ENCODE data around the gene PPP6R3.

The PPP6R3 gene

DNA sequence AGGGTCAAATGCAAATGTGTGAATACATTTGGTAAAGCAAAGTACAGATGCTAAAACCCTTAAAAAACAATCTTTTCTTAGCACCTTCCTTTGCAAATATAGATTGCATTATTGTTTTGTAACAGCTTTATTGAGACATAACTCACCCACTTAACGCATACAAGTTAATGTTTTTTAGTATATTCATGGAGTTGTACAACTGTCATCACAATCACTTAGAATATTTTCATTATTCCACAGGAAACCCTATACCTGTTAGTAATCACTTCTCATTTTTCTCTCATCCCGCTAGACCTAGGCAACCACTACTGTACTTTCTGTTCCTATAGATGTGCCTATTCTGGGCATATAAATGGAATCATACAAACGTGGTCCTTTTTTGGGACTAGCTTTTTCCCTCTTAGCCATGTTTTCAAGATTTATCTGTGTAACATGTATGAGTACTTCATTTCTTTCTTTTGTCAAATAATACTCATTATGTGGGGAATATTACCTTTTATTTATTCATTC is 34.7 kb downstream of the PPP6R3 start:
- DNase-seq, result no peak

- DNase-seq, result no peak
Measured at GRCh38 chr11:68495872-68496271, 35.3 kb downstream of the PPP6R3 start.

DNA sequence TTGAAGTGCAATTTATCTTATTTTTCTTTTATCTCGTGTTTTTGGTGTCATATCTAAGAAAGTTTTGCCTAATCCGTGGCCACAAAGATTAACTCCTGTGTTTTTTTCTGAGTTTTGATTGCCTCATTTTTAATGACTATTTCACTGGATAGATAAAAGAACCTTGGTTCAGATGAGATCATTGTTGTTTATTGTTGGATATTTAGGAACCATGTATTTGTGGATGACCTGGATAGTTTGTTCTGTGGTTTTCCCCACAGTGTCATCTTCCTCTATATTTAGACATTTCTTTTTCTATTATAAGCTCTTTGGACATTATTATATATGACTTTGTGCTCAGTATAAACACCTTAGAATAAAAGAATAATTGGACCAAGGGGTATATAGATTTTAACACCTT is 37.2 kb downstream of the PPP6R3 start:
- DNase-seq, result no peak

GRCh38 chr11:68498321-68498720 is 37.8 kb downstream of the PPP6R3 start:
- DNase-seq, result no peak

- no peak for DNase-seq
Measured at GRCh38 chr11:68498903-68499883, 38.6 kb downstream of the PPP6R3 start.

DNA sequence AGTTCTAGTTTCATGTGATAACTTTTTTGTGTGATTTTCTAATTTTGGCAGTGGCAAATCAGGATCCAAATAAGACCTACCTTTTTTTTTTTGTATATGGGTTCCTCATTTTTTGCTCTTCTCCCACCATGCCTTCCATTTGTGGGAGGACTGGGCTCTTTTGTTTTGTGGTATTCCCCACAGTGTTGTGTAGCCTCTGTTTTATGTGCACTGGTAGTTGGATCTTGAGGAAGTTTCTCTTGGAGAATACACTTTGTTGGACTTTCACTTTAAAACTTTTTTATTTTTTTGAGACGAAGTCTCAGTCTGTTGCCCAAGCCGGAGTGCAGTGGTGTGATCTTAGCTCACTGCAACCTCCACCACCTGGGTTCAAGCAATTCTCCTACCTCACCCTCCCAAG is 39.7 kb downstream of the PPP6R3 start:
- DNase-seq, result no peak

DNA sequence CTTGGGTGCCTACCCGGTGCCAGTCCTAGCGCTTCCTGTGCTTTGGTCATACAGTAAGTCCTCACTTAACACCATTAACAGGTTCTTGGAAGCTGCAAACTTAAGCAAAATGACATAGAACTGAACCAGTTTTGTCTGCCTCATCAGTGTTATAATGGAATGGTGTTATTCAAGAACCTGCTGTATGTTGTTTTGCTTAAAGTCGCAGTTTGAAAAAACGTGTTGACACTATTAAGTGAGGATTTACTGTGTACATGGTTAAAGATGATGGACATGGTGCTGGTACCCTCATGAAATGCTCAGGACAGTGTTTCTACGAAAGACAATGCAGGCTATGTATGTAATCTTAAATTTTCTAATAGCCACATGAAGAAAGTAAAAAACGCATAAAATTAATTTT is 41.3 kb downstream of the PPP6R3 start:
- DNase-seq, result no peak

- no peak for DNase-seq
Measured at GRCh38 chr11:68503251-68503687, 42.7 kb downstream of the PPP6R3 start.

DNA sequence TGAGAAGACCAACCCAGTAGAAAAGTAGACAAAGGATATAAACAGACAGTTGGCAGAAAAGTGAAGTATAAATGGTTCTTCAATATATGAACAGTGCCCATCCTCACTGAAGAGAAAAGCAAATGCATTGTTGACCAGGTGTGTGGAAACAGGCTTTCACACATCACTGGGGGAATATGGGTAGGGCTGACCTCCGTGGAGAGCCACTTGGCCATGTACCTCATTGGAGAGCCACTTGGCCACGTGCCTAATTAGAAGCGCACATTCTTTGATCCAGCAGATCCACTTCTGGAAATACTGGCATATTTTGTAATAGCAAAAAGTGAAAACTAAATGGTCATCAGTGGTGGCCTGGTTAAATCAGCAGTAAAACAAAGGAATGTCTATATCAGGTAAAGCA is 43.2 kb downstream of the PPP6R3 start:
- DNase-seq, result no peak

- DNase-seq, result no peak
Measured at GRCh38 chr11:68504432-68505066, 44.0 kb downstream of the PPP6R3 start.

DNA sequence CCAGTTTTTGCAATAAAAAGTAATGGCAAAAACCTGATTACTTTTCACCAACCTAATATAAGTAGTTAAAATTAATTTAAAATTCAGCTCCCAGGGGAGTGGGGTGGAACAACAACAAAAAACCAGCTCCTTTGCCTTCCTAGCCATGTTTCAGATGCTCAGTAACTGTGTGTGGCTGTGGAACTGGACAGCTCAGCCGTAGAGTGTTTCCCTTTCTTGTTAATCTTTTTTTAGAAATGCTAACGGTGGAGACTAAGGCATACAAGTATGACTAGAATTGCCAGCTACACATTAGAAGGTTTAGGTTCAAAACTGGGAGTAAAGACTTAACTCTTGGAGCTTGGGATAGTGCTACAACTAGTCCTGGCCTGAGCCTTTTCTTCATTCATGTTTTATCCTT is 45.0 kb downstream of the PPP6R3 start:
- no peak for DNase-seq

DNA sequence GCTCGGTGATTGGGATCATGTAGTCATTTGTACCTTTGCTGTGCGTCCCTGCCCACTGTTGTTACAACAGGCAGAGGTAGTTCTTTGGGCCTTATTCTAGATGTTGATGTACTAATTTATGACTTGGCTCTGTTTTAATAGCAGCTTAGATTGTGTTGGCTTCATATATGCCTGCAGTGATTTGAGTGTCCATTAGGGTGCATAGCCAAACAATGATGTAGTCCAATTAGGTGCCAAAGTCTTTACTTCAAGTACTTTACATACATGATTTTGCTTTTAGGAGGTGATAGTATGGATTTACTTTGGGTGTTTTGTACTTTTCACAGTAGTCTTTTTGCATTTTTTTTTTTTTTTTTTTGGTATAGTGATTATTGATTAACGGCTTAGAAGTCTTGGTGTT is 46.4 kb downstream of the PPP6R3 start:
- DNase-seq, result no peak

DNA sequence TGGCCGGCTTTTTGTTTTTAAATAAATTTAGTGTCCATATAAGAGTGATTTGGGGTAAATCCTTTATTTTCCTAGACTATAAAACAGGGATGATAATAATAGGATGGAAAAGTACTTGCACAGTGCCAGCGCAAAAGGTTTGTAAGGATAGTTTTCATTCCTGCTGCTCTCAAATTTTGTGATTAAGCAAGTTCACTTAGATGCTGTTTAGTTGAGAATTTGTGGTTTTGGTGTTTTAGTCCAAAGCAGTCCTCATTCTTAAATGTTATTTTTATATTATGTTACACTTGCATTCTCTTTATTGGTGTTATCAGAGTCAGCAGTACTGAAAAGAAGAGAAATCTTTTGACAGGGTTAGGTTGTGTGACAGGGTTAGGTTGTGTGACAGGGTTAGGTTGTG is 47.9 kb downstream of the PPP6R3 start:
- DNase-seq, result no peak

- DNase-seq, result no peak
Measured at GRCh38 chr11:68509066-68509465, 48.5 kb downstream of the PPP6R3 start.

- no peak for DNase-seq
Measured at GRCh38 chr11:68513930-68514487, 53.5 kb downstream of the PPP6R3 start.

DNA sequence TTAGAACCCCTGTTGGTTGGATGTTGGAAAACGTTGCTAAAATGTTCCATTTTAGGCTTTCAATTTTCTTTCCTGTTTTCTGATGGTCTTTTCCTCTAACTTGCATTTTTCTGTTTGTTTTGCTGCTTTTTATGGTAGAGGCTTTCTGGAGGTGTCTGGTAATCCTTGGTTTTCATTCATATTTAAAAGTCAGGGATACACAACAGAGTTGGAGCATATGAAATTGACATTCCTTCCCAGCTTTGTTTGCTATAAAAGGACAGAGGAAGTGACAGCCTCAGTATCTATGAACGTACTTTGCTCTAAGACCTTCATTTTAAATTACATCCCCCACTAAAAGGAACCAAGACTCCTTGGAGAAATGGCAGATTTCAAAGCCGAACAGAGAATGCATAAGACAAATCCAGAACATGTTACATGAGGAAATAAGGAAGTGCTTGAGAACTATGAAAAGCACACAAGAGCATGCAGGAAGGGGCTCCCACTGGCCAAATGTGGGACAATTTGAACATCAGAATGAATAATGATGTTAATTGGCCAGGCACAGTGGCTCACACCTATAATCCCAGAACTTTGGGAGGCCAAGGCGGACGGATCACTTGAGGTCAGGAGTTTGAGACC is 56.7 kb downstream of the PPP6R3 start:
- DNase-seq, result no peak

DNA sequence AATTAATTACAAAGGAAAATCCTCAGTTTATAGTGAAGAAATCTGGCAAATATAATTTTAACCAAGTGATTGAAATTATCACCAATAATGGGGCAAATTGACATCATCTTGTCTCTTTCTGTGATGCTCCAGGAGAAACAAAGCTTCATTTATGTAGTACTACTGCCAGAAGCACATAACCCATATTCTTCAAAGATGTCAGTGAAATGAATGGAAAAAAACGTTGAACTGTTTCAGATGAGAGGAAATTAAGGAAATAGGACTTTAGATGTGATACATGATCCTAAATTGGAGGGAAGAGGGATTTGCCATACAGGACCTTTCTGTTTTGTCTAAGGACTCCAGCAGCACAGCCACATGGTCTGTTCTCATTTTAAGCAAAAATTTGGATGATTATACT is 57.6 kb downstream of the PPP6R3 start:
- DNase-seq, result no peak

DNA sequence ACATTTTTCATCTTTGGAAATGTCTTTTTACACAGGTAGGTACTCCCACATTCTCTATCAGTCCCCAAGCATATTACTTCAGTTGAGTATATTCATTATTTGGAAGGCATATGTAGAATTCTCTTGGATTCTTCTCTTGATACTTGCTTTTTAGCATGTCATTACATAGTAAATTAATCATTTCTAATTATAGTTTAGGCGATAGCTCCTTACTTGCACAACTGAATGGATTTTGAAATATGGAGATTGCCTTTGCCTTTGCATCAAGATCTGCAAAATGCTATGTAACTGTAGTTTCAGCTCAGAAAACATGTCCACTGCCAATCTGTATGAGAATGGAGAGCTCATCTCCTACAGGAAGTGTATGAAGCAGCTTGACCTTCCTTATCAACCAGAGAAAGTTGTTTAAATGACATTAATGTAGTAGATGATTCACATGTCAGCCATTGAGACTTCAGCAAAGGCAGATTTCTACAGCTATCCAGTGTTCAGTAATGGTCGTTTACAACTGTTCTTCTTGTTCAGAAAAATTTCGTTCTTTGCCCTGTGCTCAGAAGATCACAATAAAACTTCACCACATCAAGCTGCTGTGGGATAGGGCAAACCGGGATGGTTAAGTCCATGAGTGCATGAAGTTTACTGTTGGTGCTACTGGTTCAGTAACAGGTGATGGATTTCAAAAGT is 61.6 kb downstream of the PPP6R3 start:
- DNase-seq, result no peak

DNA sequence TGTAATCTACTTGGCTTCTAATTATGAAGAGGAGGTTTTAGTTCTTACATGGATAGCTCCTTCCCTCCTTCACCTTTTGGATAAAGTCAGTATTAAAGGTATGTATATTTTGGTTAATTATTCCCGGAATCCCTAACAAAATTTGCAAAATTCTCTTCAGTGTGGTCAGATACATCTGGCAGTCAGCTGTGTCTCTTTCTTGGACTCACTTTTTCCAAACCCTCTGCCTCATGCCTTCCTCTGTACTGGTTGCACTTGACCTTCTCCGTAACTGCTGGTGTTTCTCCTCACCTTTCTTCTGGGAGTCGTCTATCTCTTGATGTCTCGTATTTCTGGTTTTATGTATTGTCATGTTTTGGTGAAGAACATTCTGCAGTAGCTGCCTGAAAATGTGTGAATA is 62.5 kb downstream of the PPP6R3 start:
- no peak for DNase-seq

GRCh38 chr11:68523743-68524142 is 63.2 kb downstream of the PPP6R3 start:
- no peak for DNase-seq

- DNase-seq, result no peak
Measured at GRCh38 chr11:68524213-68524612, 63.7 kb downstream of the PPP6R3 start.

Measured in hypothalamus (tissue), 51 donors.